Parathyroid adenoma (tissue), 2 donors: ENCODE measurements around the gene LDHAL6A.

Source experiments
- H2AFZ ChIP-seq: fragments of 300-600 bp; sonication (generic); one replicate; pipeline ENCODE4 v1.7.0; 2017; ENCODE audit warnings: antibody characterized with exemption, mild to moderate bottlenecking
- H3K27ac ChIP-seq: fragments of 300-600 bp; sonication (generic); one replicate; pipeline ENCODE4 v1.7.0; 2017
- H3K27me3 ChIP-seq: fragments of 300-600 bp; sonication (generic); one replicate; pipeline ENCODE4 v1.7.0; 2017; ENCODE audit warnings: low read length; ENCODE audit not compliant: control insufficient read depth, insufficient read depth
- H3K36me3 ChIP-seq: fragments of 300-600 bp; sonication (generic); one replicate; pipeline ENCODE4 v1.7.0; 2017; ENCODE audit warnings: low read length; ENCODE audit not compliant: control insufficient read depth, insufficient read depth
- H3K4me1 ChIP-seq: fragments of 300-600 bp; sonication (generic); one replicate; pipeline ENCODE4 v1.7.0; 2017; ENCODE audit warnings: control low read depth
- H3K4me2 ChIP-seq: fragments of 300-600 bp; sonication (generic); one replicate; pipeline ENCODE4 v1.7.0; 2017; ENCODE audit warnings: low read length
- H3K4me3 ChIP-seq: fragments of 300-600 bp; sonication (generic); one replicate; pipeline ENCODE4 v1.7.0; 2017; ENCODE audit warnings: low read depth, low read length
- H3K79me2 ChIP-seq: fragments of 300-600 bp; sonication (generic); one replicate; pipeline ENCODE4 v1.7.0; 2017; ENCODE audit warnings: control low read depth
- H3K9ac ChIP-seq: fragments of 300-600 bp; sonication (generic); one replicate; pipeline ENCODE4 v1.7.0; 2017; ENCODE audit warnings: mild to moderate bottlenecking
- H3K9me3 ChIP-seq: fragments of 300-600 bp; sonication (generic); one replicate; pipeline ENCODE4 v1.7.0; 2017; ENCODE audit warnings: low read length; ENCODE audit not compliant: control insufficient read depth
- TF ChIP-seq, protein P1 (sequence below): fragments of 300-600 bp; sonication (generic); IDR thresholded peaks from one replicate; pipeline ENCODE4 v1.7.0; 2017; ENCODE audit warnings: antibody characterized with exemption, mild to moderate bottlenecking
- donor health status: primary hyperparathyroidism.

LDHAL6A gene

GRCh38 chr11:18466402-18466801 lies 10.7 kb downstream of the LDHAL6A start:
- TF ChIP-seq, protein P1, sequence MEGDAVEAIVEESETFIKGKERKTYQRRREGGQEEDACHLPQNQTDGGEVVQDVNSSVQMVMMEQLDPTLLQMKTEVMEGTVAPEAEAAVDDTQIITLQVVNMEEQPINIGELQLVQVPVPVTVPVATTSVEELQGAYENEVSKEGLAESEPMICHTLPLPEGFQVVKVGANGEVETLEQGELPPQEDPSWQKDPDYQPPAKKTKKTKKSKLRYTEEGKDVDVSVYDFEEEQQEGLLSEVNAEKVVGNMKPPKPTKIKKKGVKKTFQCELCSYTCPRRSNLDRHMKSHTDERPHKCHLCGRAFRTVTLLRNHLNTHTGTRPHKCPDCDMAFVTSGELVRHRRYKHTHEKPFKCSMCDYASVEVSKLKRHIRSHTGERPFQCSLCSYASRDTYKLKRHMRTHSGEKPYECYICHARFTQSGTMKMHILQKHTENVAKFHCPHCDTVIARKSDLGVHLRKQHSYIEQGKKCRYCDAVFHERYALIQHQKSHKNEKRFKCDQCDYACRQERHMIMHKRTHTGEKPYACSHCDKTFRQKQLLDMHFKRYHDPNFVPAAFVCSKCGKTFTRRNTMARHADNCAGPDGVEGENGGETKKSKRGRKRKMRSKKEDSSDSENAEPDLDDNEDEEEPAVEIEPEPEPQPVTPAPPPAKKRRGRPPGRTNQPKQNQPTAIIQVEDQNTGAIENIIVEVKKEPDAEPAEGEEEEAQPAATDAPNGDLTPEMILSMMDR, result no peak

DNA sequence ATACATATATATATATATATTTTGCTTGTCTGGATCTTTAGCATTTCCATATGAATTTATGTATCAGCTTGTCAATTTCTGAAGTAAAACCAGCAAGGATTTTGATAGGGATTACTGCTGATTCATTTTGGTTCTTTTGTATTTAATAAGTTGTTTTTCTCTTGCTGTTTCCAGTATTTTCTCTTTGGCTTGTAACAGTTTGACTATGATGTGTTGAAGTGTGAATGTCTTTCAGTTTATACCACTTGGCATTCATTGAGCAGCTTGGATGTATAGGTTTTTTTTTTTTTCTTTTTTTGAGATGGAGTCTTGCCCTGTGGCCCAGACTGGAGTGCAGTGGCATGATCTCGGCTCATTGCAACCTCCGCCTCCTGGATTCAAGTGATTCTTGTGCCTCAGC lies 12.4 kb downstream of the LDHAL6A start:
- Histone ChIP-seq H3K9me3 (no peaks in the 10 kb centered on the region), H3K4me3 (no peak overlapping the region), H3K36me3 (no peaks in the 10 kb centered on the region), H3K4me1 (no peaks in the 10 kb centered on the region), H2AFZ (no peak overlapping the region), H3K79me2 (no peaks in the 10 kb centered on the region), H3K27me3 (no peaks in the 10 kb centered on the region), H3K9ac (no peak overlapping the region), H3K4me2 (no peak overlapping the region), H3K27ac (no peak overlapping the region)
- TF ChIP-seq, protein P1, result no peak

More at GRCh38 chr11:18466402-18466801, 10.7 kb downstream of the LDHAL6A start:
- Histone ChIP-seq H3K4me1 (no peaks in the 10 kb centered on the region), H3K36me3 (no peaks in the 10 kb centered on the region), H3K27me3 (no peaks in the 10 kb centered on the region), H3K27ac (no peak overlapping the region), H3K4me3 (no peak overlapping the region), H3K9me3 (no peaks in the 10 kb centered on the region), H3K79me2 (no peaks in the 10 kb centered on the region), H3K9ac (no peak overlapping the region), H2AFZ (no peak overlapping the region), H3K4me2 (no peak overlapping the region)

GRCh38 chr11:18468961-18469360 lies 13.3 kb downstream of the LDHAL6A start:
- no peaks in the 10 kb centered on the region for H3K9me3 ChIP-seq
- H3K4me3 ChIP-seq, result no peak overlapping the region
- H3K9ac ChIP-seq, result no peak overlapping the region
- H3K4me1 ChIP-seq, result no peaks in the 10 kb centered on the region
- no peak overlapping the region for H2AFZ ChIP-seq
- H3K36me3 ChIP-seq, result no peaks in the 10 kb centered on the region
- H3K27me3 ChIP-seq, result no peaks in the 10 kb centered on the region
- TF ChIP-seq, protein P1, result no peak
- no peak overlapping the region for H3K4me2 ChIP-seq
- no peak overlapping the region for H3K27ac ChIP-seq
- H3K79me2 ChIP-seq, result no peaks in the 10 kb centered on the region

- H3K79me2 ChIP-seq, result no peaks in the 10 kb centered on the region
- no peak overlapping the region for H3K9ac ChIP-seq
- H3K4me1 ChIP-seq, result no peaks in the 10 kb centered on the region
- H3K27ac ChIP-seq, result no peak overlapping the region
- H3K4me3 ChIP-seq, result no peak overlapping the region
- no peak overlapping the region for H2AFZ ChIP-seq
- no peaks in the 10 kb centered on the region for H3K9me3 ChIP-seq
- H3K27me3 ChIP-seq, result no peaks in the 10 kb centered on the region
- no peak overlapping the region for H3K4me2 ChIP-seq
- H3K36me3 ChIP-seq, result no peaks in the 10 kb centered on the region
- TF ChIP-seq, protein P1, result no peak
Observed at GRCh38 chr11:18471995-18472394, 16.3 kb downstream of the LDHAL6A start.

- Histone ChIP-seq H3K4me1 (no peaks in the 10 kb centered on the region), H3K4me3 (no peak overlapping the region), H3K27me3 (no peaks in the 10 kb centered on the region), H3K4me2 (no peak overlapping the region), H3K9me3 (no peaks in the 10 kb centered on the region), H3K36me3 (no peaks in the 10 kb centered on the region), H3K79me2 (no peaks in the 10 kb centered on the region), H3K27ac (no peak overlapping the region), H2AFZ (no peak overlapping the region), H3K9ac (no peak overlapping the region)
- TF ChIP-seq, protein P1, result no peak
Observed at GRCh38 chr11:18472587-18472986, 16.9 kb downstream of the LDHAL6A start.
